ENCODE results near the gene AKAP11.
A peak's percentile ranks its signal among the peaks of the same experiment; 100 is the strongest.

AKAP11 gene

DNA sequence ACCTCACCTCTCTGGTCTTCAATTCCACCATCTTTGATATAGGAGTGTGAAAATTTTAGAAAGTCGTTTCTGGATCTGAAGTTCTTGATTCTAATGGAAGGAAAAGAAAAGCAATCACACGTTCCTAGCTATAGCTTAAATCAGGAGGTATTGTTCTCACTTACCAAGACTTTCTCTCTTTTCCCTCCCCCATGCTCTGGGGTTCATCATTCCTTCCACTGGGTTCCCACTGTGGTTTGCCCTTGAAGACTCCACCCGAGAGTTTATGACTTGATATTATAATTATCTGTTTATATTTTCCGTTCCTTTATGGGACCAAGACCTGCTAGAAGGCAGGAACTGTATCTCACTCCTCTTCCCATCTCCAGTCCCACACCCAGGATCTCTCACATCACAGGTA is 76.6 kb downstream of the AKAP11 start:
- no peak for DNase-seq

DNA sequence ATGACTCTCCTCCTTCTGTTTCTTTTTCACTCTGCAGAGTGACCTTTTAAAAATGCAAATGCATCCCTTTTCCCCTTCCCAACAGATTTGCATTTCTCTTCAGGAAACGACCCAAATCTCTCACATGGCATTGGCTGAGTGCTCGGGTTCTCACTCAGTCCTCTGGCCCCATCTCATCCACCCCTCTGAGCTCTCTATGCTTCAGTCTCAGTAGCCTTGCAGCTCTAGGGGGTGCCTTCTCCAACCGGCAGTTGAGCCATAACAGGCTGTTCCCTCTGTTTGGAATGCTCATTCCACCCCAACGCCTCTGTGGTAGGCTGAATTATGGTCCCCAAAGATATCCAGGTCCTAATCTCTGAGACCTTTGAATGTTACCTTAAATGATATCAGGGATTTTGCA is 78.2 kb downstream of the AKAP11 start:
- DNase-seq: no peak

DNA sequence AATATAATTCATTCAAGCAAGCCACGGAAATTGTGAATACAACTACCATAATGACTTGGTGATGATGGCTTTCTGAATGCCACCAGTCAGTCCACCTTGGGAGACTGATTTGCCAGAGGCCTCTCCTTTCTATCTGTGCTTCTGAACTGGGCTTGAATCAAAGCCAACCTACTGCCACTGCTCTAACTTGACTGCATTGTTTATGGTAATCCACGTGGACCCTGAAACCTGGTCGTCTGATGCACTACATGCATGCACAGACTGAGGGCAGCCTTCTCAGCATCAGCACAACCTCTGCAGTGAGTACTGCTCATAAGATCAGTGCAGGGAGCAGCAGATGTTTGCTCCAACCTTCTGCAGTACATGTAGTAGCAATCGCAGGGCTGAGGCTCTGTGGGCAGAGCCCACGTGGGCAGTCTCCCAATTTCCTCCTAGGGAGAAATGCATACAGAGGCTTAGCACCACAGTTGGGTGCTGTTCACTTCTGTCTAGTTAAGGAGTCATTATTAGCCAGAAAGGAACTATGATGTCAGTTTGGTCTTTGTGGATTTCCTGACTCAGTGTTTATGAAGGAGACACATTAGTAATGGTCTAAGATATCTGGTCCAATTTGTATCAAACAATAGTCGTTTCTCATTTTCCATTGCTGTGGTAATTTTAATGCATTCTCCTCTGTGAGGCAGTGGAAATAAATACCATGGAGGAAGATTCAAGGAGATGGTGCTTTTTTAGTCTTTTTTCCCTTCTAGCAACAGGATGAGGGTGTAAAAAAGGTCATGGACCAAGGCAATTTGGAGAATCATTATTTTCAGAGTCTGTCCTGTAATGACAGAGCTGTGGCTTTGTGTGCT is 82.5 kb downstream of the AKAP11 start:
- peak; percentile 29 for DNase-seq

DNA sequence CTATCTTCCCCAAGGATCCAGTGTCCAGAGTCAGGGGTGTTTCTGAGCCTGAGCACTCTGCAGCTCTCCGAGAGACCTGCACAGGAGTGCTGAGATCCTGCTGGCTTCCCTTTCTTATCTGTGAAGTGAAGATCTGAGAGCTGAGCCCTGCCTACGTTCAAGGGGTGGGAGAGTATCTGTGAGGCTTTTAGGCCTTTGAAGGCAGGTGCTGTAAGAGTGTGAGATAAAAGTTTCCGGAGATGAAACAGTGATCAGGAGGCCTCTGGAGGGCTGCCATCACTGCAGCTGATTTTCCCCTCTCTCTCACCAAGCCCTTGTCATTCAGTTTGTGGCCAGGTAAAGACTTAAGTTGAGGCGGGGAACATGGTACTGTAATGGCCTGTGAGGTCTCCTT is 83.1 kb downstream of the AKAP11 start:
- DNase-seq: peak; percentile 33

DNA sequence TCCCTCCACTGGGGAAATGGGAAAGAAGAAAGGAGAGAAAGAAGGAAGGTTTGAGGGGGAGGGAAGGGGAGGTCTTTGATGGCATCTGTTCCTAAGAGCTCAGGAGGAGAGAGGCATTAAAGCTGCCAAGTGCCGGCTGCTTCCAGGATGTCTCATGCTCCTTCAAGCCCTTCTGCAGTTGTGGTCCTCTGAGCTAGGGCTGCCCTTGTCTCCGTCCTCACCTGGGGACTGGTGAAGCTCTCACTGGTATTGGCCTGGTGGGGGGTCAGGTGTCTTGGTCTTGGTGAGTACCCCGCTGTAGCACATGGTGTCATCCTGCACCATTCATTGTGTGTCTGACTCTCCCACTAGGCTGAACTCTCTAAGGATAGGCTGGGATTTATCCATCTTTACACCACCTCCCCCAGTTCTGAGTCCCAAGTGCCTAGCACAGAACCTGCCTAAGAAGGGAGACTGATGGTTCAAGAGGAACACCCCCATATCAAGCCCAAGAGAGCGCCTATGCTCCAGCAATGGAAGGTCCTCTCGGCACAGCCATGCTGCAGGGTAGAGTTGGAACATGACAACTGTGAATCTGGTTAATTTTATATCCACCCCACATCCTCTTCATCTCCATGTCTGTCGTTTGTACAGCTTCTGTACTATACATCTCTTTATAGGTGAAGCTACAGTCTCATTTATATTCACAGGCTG is 83.7 kb downstream of the AKAP11 start:
- no peak for DNase-seq

DNA sequence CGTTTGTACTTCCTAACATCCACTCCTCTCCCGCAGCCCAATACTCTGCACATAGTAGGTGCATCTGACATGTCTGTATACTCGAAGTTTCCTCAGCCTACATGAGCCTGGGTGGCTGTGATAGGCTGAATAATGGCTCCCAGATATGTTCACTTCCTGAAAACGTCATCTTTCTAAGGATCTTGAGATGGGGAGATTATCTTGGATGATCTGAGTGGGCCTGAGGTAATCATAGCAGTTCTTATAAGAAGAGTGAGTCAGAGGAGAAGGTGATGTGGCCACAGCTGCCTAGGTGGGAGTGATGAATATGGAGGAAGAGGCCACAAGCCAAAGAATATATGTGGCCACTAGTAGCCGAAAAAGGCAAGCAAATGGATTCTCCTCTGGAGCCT is 84.2 kb downstream of the AKAP11 start:
- DNase-seq: no peak

DNA sequence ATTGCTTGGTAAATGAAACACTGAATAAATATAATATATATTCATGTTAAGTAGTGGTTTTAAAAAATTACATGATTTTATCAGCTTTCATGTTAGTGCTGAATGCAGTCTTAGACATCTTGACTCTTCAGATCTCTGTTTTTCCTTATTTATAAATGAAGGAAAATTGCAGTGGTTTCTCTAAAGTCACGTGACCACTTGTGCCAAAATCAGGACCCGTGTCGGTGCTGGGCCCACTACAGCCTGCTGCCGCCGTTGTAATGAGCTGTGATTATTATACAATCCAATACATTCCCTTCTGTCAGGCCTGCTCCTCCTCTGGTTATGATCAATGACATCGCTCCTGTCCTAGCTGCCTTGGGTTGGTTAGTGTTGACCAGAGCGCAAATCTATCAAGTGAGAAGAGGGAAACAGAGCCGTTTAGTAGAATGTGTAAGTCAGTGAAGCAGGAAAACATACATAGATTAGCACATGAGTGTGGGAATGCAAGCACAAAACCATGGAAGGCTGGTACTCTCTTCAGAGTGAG is 88.2 kb downstream of the AKAP11 start:
- DNase-seq: no peak

DNA sequence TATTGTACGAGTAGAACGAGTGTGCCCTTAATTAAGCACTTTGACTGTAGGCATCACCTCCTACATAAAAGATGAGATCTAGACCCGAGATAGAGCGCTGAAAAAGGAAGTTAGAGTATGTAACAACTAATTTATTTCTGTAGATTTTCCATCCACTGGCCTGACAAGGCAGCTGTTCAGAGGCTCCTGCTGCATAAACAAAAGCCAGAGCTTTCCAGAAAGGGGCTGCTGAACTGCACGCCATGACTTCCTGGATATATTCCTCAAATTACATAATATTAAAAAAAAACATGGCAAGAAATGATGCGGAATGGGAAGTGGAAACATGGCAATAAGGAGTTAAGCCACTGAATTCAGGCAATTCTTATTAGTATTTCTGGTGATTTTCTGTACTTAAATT is 89.7 kb downstream of the AKAP11 start:
- no peak for DNase-seq

DNA sequence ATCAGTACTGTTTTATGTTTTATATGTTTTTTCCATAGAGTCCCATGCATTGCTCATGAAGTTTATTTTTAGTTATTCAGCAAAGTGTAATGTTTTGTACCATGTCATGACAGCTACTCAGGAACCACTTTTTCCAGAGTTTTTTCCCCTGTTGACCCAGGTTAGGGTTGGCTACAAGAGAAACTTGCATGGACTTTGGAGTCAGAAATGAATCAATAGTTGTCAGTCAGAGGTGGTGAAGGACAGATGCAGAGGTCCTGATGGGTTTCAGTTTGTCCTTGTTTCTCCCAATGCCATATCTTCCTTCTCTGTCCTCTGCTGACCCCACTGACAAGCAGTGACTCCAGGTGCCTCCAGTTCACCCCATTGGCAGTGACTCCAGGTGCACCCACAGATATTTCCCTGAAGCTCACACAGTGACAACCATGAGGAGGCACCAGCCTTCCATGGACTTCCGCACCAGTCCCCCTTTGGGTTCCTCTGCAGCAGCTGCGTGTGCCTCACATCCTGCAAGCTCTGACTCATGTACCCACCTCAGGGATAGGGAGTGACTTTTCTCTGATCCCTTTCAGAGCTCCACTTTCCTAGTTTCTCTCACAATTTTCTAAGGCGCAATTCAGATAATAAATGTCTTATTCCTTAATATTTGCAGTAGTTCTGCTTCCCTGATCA is 92.1 kb downstream of the AKAP11 start:
- no peak for DNase-seq

DNA sequence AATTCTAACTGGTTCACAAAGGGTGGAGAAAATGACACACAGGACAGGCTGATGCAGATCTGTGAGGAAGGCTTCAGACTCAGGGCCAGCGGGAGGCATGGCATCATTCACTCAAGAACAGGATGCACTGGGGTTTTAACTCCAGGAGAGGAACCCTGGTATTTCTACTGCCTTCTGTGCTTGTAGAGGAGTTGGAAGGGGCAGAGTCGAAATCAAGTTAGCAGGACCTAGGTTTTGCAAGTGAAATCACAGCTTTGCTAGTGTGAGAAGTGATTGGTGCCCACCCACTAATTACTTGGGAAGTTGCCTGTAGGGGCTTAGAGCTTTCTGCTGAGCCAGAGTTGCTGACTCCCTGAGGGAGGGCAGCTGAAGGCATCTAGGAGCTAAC is 92.7 kb downstream of the AKAP11 start:
- DNase-seq: no peak

DNA sequence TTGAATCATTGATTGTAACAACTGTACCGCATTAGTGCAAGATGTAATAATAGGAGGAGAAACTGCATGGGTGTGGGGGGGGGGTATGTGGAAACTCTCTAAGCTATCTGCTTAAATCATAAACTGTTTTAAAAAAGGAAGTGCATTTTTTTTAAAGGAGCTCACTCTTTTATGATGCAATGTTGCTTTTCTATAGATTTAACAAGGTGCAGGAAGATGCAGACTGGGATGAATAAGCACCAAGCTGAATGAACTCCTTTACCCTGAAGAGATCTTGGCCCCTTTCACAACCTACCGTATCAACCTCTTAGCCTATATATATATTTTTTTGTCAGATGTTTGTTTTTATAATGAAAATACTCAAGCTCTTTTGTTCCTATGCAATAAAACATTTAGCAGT is 95.9 kb downstream of the AKAP11 start:
- DNase-seq: no peak

DNA sequence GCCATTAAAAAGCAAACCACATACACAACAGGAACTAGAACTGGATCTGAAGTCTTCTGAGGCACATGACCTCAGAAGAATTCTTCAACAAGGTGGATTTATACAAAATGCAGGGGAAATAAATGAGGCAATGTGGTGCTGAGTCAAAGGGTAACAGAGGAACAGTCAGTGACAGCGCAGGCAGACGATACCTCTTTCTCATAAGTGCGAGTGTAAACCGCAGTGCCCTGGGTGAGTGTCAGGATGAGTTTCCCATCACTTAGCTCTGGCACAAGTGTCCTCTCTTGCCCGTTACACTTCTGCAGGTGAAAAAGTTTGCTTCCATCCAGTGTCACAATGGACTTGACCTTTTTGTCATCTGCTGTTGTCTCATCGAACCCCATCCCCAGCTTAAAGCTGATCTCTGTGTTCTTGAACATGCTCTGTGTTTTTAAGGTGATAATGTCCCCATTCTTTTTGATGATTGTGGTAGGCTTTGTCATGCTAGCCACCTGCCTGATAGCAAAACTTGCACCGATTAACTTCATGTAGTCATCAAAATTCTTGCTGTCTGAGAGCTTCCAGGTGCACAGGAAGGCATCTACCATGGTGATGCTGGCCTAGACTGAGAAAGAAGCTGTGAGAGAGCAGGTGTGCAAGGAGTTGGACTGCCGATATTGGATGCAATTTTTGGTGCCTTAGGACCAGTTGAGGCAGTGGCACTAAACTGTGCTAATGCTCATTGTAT is 97.3 kb downstream of the AKAP11 start:
- no peak for DNase-seq

DNA sequence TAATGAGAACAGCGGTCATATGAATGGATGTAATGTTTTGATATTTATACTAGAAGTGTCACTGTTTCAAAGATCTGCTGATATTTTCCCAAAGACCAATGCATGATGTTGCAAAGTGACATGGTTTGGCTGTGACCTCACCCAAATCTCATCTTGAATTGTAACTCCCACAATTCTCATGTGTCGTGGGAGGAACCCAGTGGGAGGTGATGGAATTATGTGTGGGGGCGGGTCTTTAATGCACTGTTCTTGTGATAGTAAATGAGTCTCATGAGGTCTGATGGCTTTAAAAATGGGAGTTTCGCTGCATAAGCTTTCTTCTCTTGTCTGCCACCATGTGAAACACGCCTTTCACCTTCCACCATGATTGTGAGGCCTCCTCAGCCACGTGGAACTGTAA is 98.3 kb downstream of the AKAP11 start:
- no peak for DNase-seq

Measured in activated effector memory CD4-positive, alpha-beta T cell treated with Interleukin-2 at 50 U/mL for 16 hours (primary cell).